HCT116 (cell line): ENCODE measurements around the gene CLPSL1. TPM values are rescaled to one million over a fixed set of nuclear protein-coding genes. Genes with fewer than 3 reads are reported as not detected.

Experiments
- ATAC-seq: fragments of 200-7000 bp; cut with Tn5 transposase; 2 replicates; pipeline ENCODE4 v1.9.1; 2020; ENCODE audit warnings: mild to moderate bottlenecking, moderate library complexity
- BruUV-seq: library from RNA; stranded (reverse); fragments of 400-500 nt; replicated peaks from 2 replicates; lab custom pipeline; 2021; lab: Mats Ljungman, UMichigan
- CTCF ChIA-PET: fragments of 300-600 bp; sonication (Branson Sonifier 250); formaldehyde crosslinking; loops from one replicate; lab custom pipeline; 2021; ENCODE audit warnings: antibody characterized with exemption; lab: Charles Lee
- POLR2A ChIA-PET: fragments of 300-600, 350-600 bp; sonication (Branson Sonifier 250); formaldehyde crosslinking; loops from one replicate; lab custom pipeline; 2021; ENCODE audit warnings: antibody characterized with exemption; lab: Charles Lee
- RAD21 ChIA-PET, 2 experiments: fragments of 300-600 bp; sonication (Branson Sonifier 250); formaldehyde crosslinking; loops; one replicate each; lab custom pipeline; 2023; ENCODE audit warnings: low total read pairs in 2 of 2; ENCODE audit not compliant: uncharacterized antibody in 2 of 2, unreplicated experiment in 2 of 2, low non-redundant PET in 1 of 2; lab: Charles Lee
- DNase-seq: peaks from one replicate; pipeline ENCODE4 v3.0.0-alpha.2; 2010; ENCODE audit warnings: low read depth, low spot score
- H2AFZ ChIP-seq: fragments of 200-600 bp; shearing (Covaris generic), sonication (generic); 2 replicates; pipeline ENCODE4 v1.6.1; 2017; ENCODE audit warnings: low read depth, mixed run types, mixed read lengths, antibody characterized with exemption, low read length; ENCODE audit not compliant: poor library complexity, severe bottlenecking
- H3K27ac ChIP-seq: 2 replicates; pipeline ENCODE4 v1.5.1; 2012; ENCODE audit warnings: low read depth, low read length
- H3K27me3 ChIP-seq: fragments of 200-600 bp; sonication (generic); 2 replicates; pipeline ENCODE4 v1.6.1; 2016; ENCODE audit warnings: mixed run types, low read length, mixed read lengths; ENCODE audit not compliant: insufficient read depth
- H3K36me3 ChIP-seq, 2 experiments: fragments of 200-500 bp in 1 of 2; fragments of 200-600 bp in 1 of 2; sonication (Bioruptor generic) in 1 of 2; sonication (generic) in 1 of 2; 2 replicates each; pipeline versions ENCODE4 v1.5.1 to v1.6.1; 2014 to 2016; ENCODE audit warnings: low read length in 2 of 2, inconsistent platforms in 1 of 2, mixed read lengths in 1 of 2, mixed run types in 1 of 2; ENCODE audit not compliant: insufficient read depth in 2 of 2, control insufficient read depth in 1 of 2
- H3K4me1 ChIP-seq, 2 experiments: fragments of 200-600 bp in 1 of 2; sonication (generic) in 1 of 2; 2 replicates each; pipeline versions ENCODE4 v1.5.1 to v1.6.1; 2012 to 2017; ENCODE audit warnings: low read length in 2 of 2, inconsistent platforms in 1 of 2, mild to moderate bottlenecking in 1 of 2, mixed read lengths in 1 of 2, mixed run types in 1 of 2, moderate library complexity in 1 of 2; ENCODE audit not compliant: insufficient read depth in 2 of 2, control insufficient read depth in 1 of 2
- H3K4me2 ChIP-seq: fragments of 200-600 bp; sonication (generic); 2 replicates; pipeline ENCODE4 v1.6.1; 2017; ENCODE audit warnings: mixed run types, low read length, mixed read lengths
- H3K4me3 ChIP-seq, 2 experiments: fragments of 200-600 bp in 1 of 2; sonication (generic) in 1 of 2; replicated peaks in 1 of 2; 2 replicates each; pipeline ENCODE4 v1.5.1; 2011 to 2016; ENCODE audit warnings: low read length in 2 of 2, control low read depth in 1 of 2, low read depth in 1 of 2, mild to moderate bottlenecking in 1 of 2, mixed read lengths in 1 of 2, mixed run types in 1 of 2
- H3K79me2 ChIP-seq: fragments of 200-600 bp; sonication (generic); 2 replicates; pipeline ENCODE4 v1.6.1; 2017; ENCODE audit warnings: mild to moderate bottlenecking, mixed run types, low read length, moderate library complexity, mixed read lengths; ENCODE audit not compliant: insufficient read depth
- H3K9ac ChIP-seq: fragments of 200-600 bp; sonication (generic); 2 replicates; pipeline ENCODE4 v1.6.1; 2016; ENCODE audit warnings: low read length, mixed read lengths
- H3K9me2 ChIP-seq: fragments of 200-600 bp; sonication (generic), shearing (Covaris generic); 2 replicates; pipeline ENCODE4 v1.6.1; 2017; ENCODE audit warnings: mixed run types, mild to moderate bottlenecking, moderate library complexity; ENCODE audit not compliant: insufficient read depth
- H3K9me3 ChIP-seq, 2 experiments: fragments of 200-500 bp in 1 of 2; fragments of 200-600 bp in 1 of 2; sonication (Bioruptor generic) in 1 of 2; sonication (generic) in 1 of 2; 2 replicates each; pipeline ENCODE4 v1.6.1; 2014 to 2017; ENCODE audit warnings: low read length in 2 of 2, mixed read lengths in 2 of 2, inconsistent platforms in 1 of 2, low read depth in 1 of 2, mild to moderate bottlenecking in 1 of 2, mixed run types in 1 of 2, moderate library complexity in 1 of 2; ENCODE audit not compliant: control insufficient read depth in 1 of 2, insufficient read depth in 1 of 2
- H4K20me1 ChIP-seq: fragments of 200-600 bp; sonication (generic), shearing (Covaris generic); 2 replicates; pipeline ENCODE4 v1.6.1; 2017; ENCODE audit warnings: mixed run types, mild to moderate bottlenecking, moderate library complexity; ENCODE audit not compliant: insufficient read depth
- ATF3 ChIP-seq: IDR thresholded peaks from 2 replicates; pipeline ENCODE4 v1.6.1; 2012
- POLR2AphosphoS5 ChIP-seq: IDR thresholded peaks from 2 replicates; pipeline ENCODE4 v1.6.1; 2011; ENCODE audit warnings: mild to moderate bottlenecking, low read depth, low read length, moderate library complexity
- SRF ChIP-seq: IDR thresholded peaks from 2 replicates; pipeline ENCODE4 v1.6.1; 2012; ENCODE audit warnings: low read depth
- ZBTB33 ChIP-seq: IDR thresholded peaks from 2 replicates; pipeline ENCODE4 v1.6.1; 2011; ENCODE audit warnings: mild to moderate bottlenecking, low read length, moderate library complexity; ENCODE audit not compliant: insufficient replicate concordance; ENCODE audit errors: extremely low read depth
- ZFX ChIP-seq: fragments of 450-650 bp; IDR thresholded peaks from 2 replicates; pipeline ENCODE4 v1.6.1; 2017
- ZNF274 ChIP-seq: fragments of 200-500 bp; sonication (Bioruptor generic); IDR thresholded peaks from 2 replicates; pipeline ENCODE4 v1.6.1; 2014; ENCODE audit warnings: mild to moderate bottlenecking, low read depth, low read length, inconsistent platforms
- intact Hi-C: fragments of 100-400 bp; cut with micrococcal nuclease; formaldehyde crosslinking; loops from 2 replicates; pipeline ENCODE4 v1.10.0; 2022
- total RNA-seq: library from RNA; stranded (reverse); gene quantifications from one replicate; pipeline ENCODE4 v1.2.1, GENCODE V29; 2021; ENCODE audit not compliant: unreplicated experiment

The CLPSL1 gene
- total RNA-seq, 1 experiment from 2014 or later, result not detected

- TF ChIP-seq ZBTB33, result no peak
Observed at GRCh38 chr6:35777356-35778102, 3.3 kb upstream of the CLPSL1 start (continued).

GRCh38 chr6:35778437-35778836, 2.4 kb upstream of the CLPSL1 start:
- Histone ChIP-seq H2AFZ (no peak overlapping the region), H3K9me3 (no peaks in the 10 kb centered on the region), H3K9ac (no peak overlapping the region), H3K27me3 (no peaks in the 10 kb centered on the region), H3K4me1 (peaks cover 18 to 31% of the 10 kb centered on the region in 2 experiments; a peak in 3 of 4 replicates), H3K27ac (no peak overlapping the region), H3K4me2 (no peak overlapping the region), H3K36me3 (no peaks in the 10 kb centered on the region), H3K79me2 (no peaks in the 10 kb centered on the region), H3K9me2 (no peaks in the 10 kb centered on the region), H4K20me1 (no peaks in the 10 kb centered on the region), H3K4me3 (no peak overlapping the region)
- ChIA-PET RAD21 (no interaction called here), CTCF (no interaction called here), POLR2A (no interaction called here)
- no TSS peak for BruUV-seq
- DNase-seq (no peak), ATAC-seq (no peak)
- intact Hi-C loops, result no loop called here
- TF ChIP-seq ZNF274, result no peak
- TF ChIP-seq ZFX, result no peak
- no peak for TF ChIP-seq POLR2AphosphoS5
- no peak for TF ChIP-seq SRF
- no peak for TF ChIP-seq ATF3
